GM12878 (cell line): ENCODE data around the gene EPHA7. TPM values are rescaled to one million over a fixed set of nuclear protein-coding genes. Genes with fewer than 3 reads are reported as not detected.

Experiments used
- ATAC-seq: fragments of 200-7000 bp; cut with Tn5 transposase; 3 replicates; pipeline ENCODE4 v1.9.1; 2020; ENCODE audit warnings: mild to moderate bottlenecking, moderate library complexity
- BruUV-seq: library from RNA; stranded (reverse); fragments of 400-500 nt; replicated peaks from 2 replicates; lab custom pipeline; 2021; lab: Mats Ljungman, UMichigan
- CTCF ChIA-PET: fragments of 300-600 bp; sonication (Branson Sonifier 250); formaldehyde crosslinking; extraction: SDS; loops from one replicate; lab custom pipeline; 2021; ENCODE audit warnings: inconsistent platforms; lab: Yijun Ruan, JAX
- POLR2A ChIA-PET: fragments of 350-600 bp; formaldehyde crosslinking; extraction: SDS; loops from one replicate; lab custom pipeline; 2021; ENCODE audit warnings: inconsistent platforms; lab: Charles Lee
- RAD21 ChIA-PET: fragments of 300-600 bp; sonication (Branson Sonifier 250); formaldehyde crosslinking; loops from one replicate; lab custom pipeline; 2023; ENCODE audit warnings: antibody characterized with exemption; ENCODE audit not compliant: unreplicated experiment; lab: Charles Lee
- SMC1A ChIA-PET: fragments of 300-600 bp; sonication (Branson Sonifier 250); formaldehyde crosslinking; loops from one replicate; lab custom pipeline; 2023; ENCODE audit not compliant: unreplicated experiment, uncharacterized antibody; lab: Charles Lee
- DNase-seq: peaks from one replicate; pipeline ENCODE4 v3.0.0-alpha.2; 2011; ENCODE audit warnings: low read depth, low spot score
- FAIRE-seq: peaks from 3 replicates; lab custom pipeline; 2011; peaks lifted over from hg19 to GRCh38; lab: Jason Lieb, UNC
- H2AFZ ChIP-seq: 2 replicates; pipeline ENCODE4 v1.6.0; 2011; ENCODE audit warnings: low read depth, low read length, control low read depth; ENCODE audit not compliant: control insufficient read depth
- H3K27ac ChIP-seq: 2 replicates; pipeline ENCODE4 v1.5.1; 2011; ENCODE audit warnings: control low read depth; ENCODE audit not compliant: control insufficient read depth, insufficient read depth
- H3K27me3 ChIP-seq, 2 experiments: replicated peaks in 1 of 2; 2 replicates each; pipeline versions ENCODE4 v1.6.0 to v1.6.1; 2011; ENCODE audit warnings: low read length in 1 of 2; ENCODE audit not compliant: control insufficient read depth in 2 of 2, insufficient read depth in 2 of 2
- H3K36me3 ChIP-seq, 2 experiments: 2 replicates each; pipeline ENCODE4 v1.5.1; 2011; ENCODE audit warnings: low read length in 1 of 2; ENCODE audit not compliant: control insufficient read depth in 2 of 2, insufficient read depth in 2 of 2
- H3K4me1 ChIP-seq: 2 replicates; pipeline ENCODE4 v1.6.1; 2011; ENCODE audit warnings: mild to moderate bottlenecking, low read length, moderate library complexity, mixed read lengths; ENCODE audit not compliant: control insufficient read depth, insufficient read depth
- H3K4me2 ChIP-seq: 2 replicates; pipeline ENCODE4 v1.6.0; 2011; ENCODE audit warnings: control low read depth; ENCODE audit not compliant: control insufficient read depth, insufficient read depth
- H3K4me3 ChIP-seq: fragments of 200-600 bp; sonication (generic); 2 replicates; pipeline ENCODE4 v1.5.1; 2016
- H3K79me2 ChIP-seq: 2 replicates; pipeline ENCODE4 v1.6.0; 2011; ENCODE audit warnings: low read length; ENCODE audit not compliant: control insufficient read depth, insufficient read depth
- H3K9ac ChIP-seq: 2 replicates; pipeline ENCODE4 v1.8.0; 2011; ENCODE audit warnings: low read length, control low read depth, mixed read lengths; ENCODE audit not compliant: control insufficient read depth, insufficient read depth
- H3K9me3 ChIP-seq: replicated peaks from 3 replicates; pipeline ENCODE4 v1.5.1; 2011; ENCODE audit warnings: mild to moderate bottlenecking, low read length; ENCODE audit not compliant: control insufficient read depth, insufficient read depth
- H4K20me1 ChIP-seq: 2 replicates; pipeline ENCODE4 v1.6.0; 2011; ENCODE audit not compliant: control insufficient read depth, insufficient read depth
- CBX5 ChIP-seq: sonication (generic); IDR thresholded peaks from 2 replicates; pipeline ENCODE4 v1.6.1; 2016; ENCODE audit warnings: low read depth, moderate library complexity, mild to moderate bottlenecking, inconsistent platforms
- SKIL ChIP-seq: fragments of 450-650 bp; IDR thresholded peaks from 2 replicates; pipeline ENCODE4 v1.6.1; 2017; ENCODE audit warnings: mild to moderate bottlenecking, low read depth, inconsistent platforms; ENCODE audit not compliant: poor library complexity, severe bottlenecking
- ZBED1 ChIP-seq: IDR thresholded peaks from 2 replicates; pipeline ENCODE4 v1.6.1; 2016; ENCODE audit warnings: borderline replicate concordance
- ZBTB40 ChIP-seq: fragments of 450-650 bp; IDR thresholded peaks from 2 replicates; pipeline ENCODE4 v1.6.1; 2016; ENCODE audit warnings: mild to moderate bottlenecking, moderate library complexity, borderline replicate concordance
- in situ Hi-C: fragments of 300-500 bp; cut with MboI; formaldehyde crosslinking; loops from 9 replicates; pipeline ENCODE4 v1.14.3; 2018; ENCODE audit warnings: mixed read lengths
- intact Hi-C: fragments of 100-400 bp; cut with micrococcal nuclease; formaldehyde crosslinking; loops from one replicate; pipeline ENCODE4 v1.14.2; 2022; ENCODE audit not compliant: unreplicated experiment
- polyA plus RNA-seq, 11 experiments: library from polyadenylated mRNA; depleted of rRNA in 4 of 11; unstranded in 6 of 11; stranded (reverse) in 5 of 11; fragments of >200 nt; fragmentation: Nextera tagmentation in 4 of 11; fragmentation: Illumina TruSeq in 1 of 11; extraction: Ambion mirVana in 4 of 11; extraction: Trizol in 1 of 11; gene quantifications; 1 replicate in 1 of 11; 2 replicates in 10 of 11; pipeline versions ENCODE4 v1.2.1 to v1.2.3, GENCODE V29; 2011 to 2016; ENCODE audit warnings: inconsistent platforms in 2 of 11, missing spikeins in 2 of 11, low read depth in 1 of 11
- total RNA-seq, 4 experiments: library from RNA; depleted of rRNA in 3 of 4; stranded (reverse); fragments of >200 nt in 3 of 4; fragmentation: Illumina TruSeq in 1 of 4; extraction: Trizol in 1 of 4; gene quantifications; 2 replicates each; pipeline versions ENCODE4 v1.2.1 to v1.2.3, GENCODE V29; 2013 to 2021

EPHA7 gene
- total and polyA plus RNA-seq, 10 of the 15 experiments (the other 5 are each of a cell fraction or from before 2014, with no cell fraction given) = not detected

GRCh38 chr6:93307505-93308409, 111.6 kb downstream of the EPHA7 start (continued):
- no peak for TF ChIP-seq SKIL
- no peak for TF ChIP-seq ZBTB40
- TF ChIP-seq ZBED1 = no peak
- TF ChIP-seq, all 136 proteins: peak for 0

GRCh38 chr6:93305088-93305487, 114.3 kb downstream of the EPHA7 start:
- no TSS peak for BruUV-seq
- CTCF ChIA-PET = no interaction called here

More at GRCh38 chr6:93305088-93305487, 114.3 kb downstream of the EPHA7 start:
- Histone ChIP-seq H3K4me2 (no peak overlapping the region), H3K4me1 (no peaks in the 10 kb centered on the region), H3K36me3 (no peaks in the 10 kb centered on the region), H3K9me3 (no peaks in the 10 kb centered on the region), H3K27ac (no peak overlapping the region), H3K79me2 (no peaks in the 10 kb centered on the region), H4K20me1 (no peaks in the 10 kb centered on the region), H2AFZ (no peak overlapping the region), H3K4me3 (no peak overlapping the region), H3K27me3 (no peaks in the 10 kb centered on the region), H3K9ac (no peak overlapping the region)
- intact Hi-C loops (no loop called here), in situ Hi-C loops (no loop called here)
- ChIA-PET POLR2A (no interaction called here), SMC1A (no interaction called here), RAD21 (no interaction called here)
- FAIRE-seq (no peak), DNase-seq (no peak), ATAC-seq (no peak)
- TF ChIP-seq CBX5 = no peak
